ENCODE data around the gene HCRTR1.

HCRTR1 gene

GRCh38 chr1:31617218-31617915 is at the start of gene HCRTR1:
Gene HCRTR1, plus strand, starts transcription at chr1:31617689. Its CDS starts 1,504 bp downstream, at chr1:31619193.
- DNase-seq: no peak

GRCh38 chr1:31567956-31568570 is 49.4 kb upstream of the HCRTR1 start:
- DNase-seq: no peak

GRCh38 chr1:31568895-31569595 is 48.4 kb upstream of the HCRTR1 start:
- no peak for DNase-seq

GRCh38 chr1:31569596-31570173 is 47.8 kb upstream of the HCRTR1 start:
- no peak for DNase-seq

GRCh38 chr1:31570228-31570627 is 47.3 kb upstream of the HCRTR1 start:
- DNase-seq: no peak

- no peak for DNase-seq
These were observed 46.6 kb upstream of the HCRTR1 start for GRCh38 chr1:31570906-31571305.

- DNase-seq: peak in 1 of 2 experiments; percentile 16
These were observed 45.9 kb upstream of the HCRTR1 start for GRCh38 chr1:31571340-31572295.

- DNase-seq: no peak
These were observed 45.0 kb upstream of the HCRTR1 start for GRCh38 chr1:31572323-31573104.

GRCh38 chr1:31573261-31573660 is 44.2 kb upstream of the HCRTR1 start:
- DNase-seq: no peak

- DNase-seq: no peak
These were observed 42.6 kb upstream of the HCRTR1 start for GRCh38 chr1:31574749-31575368.

- DNase-seq: no peak
These were observed 41.9 kb upstream of the HCRTR1 start for GRCh38 chr1:31575369-31576140.

GRCh38 chr1:31576201-31576669 is 41.3 kb upstream of the HCRTR1 start, which contains the start of gene TINAGL1:
Gene TINAGL1, plus strand, starts transcription at chr1:31576515. Its CDS starts 634 bp downstream, at chr1:31577149.
- no peak for DNase-seq

GRCh38 chr1:31576743-31577455 is 40.6 kb upstream of the HCRTR1 start:
- DNase-seq: no peak

GRCh38 chr1:31577515-31578192 is 39.8 kb upstream of the HCRTR1 start:
- no peak for DNase-seq

GRCh38 chr1:31579374-31579773 is 38.1 kb upstream of the HCRTR1 start:
- DNase-seq: no peak

GRCh38 chr1:31580513-31580870 is 37.0 kb upstream of the HCRTR1 start:
- DNase-seq: no peak

GRCh38 chr1:31580891-31581603 is 36.4 kb upstream of the HCRTR1 start:
- DNase-seq: no peak

Data from AML-193 (cell line).